ENCODE measurements around the gene MAN1A2.
"Not testable (repeated sequence)": the region's sequence is repeated elsewhere in the genome, so short reads cannot be mapped to it uniquely, and the experiment has no call there.

Gene MAN1A2

DNA sequence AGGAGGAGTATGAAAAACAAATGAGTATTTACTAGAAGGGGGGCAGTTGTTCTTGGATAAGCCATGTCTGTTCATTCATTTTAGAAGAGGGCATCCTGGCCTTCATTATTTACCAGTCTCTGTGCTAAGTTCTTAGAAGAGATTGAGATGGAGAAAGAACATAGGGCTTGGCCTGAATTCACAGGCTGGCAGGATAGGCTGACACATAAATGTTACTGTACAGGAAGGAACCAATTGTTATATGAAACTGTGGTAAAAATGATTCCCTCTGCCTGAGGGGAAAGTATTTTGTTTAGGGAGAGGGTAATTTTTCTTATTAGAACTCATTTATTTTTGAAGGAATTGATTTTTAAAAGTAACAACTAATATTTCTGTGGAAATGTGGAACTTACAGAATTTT lies 99.5 kb downstream of the MAN1A2 start:
- Mint-ChIP-seq H3K36me3 (peaks cover 26% of the 10 kb centered on the region), H3K4me1 (no peaks in the 10 kb centered on the region), H3K27ac (no peak overlapping the region), H3K9me3 (no peaks in the 10 kb centered on the region), H3K4me3 (no peak overlapping the region), H3K27me3 (no peaks in the 10 kb centered on the region)
- CTCF ChIA-PET, result no interaction called here
- DNase-seq, result no peak

DNA sequence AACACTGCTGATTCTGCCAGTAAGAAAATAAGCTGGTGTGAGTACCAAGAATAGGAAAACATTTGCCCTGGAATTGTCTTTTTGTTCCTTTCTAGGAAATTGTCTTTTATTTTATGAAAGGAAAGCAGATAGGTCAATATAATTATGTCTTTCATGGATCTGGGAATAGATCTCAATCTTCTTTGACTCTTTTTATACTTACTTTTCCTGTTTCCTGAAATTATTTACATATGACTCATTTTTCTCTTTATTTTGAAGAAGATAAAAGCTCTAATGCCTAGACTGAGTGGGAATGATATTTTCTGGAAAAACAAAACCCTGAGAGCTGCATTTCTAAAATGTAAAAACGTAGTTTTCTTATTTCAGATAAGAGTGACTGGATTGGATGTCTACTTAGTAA lies 100.1 kb downstream of the MAN1A2 start:
- DNase-seq, result no peak

GRCh38 chr1:117473063-117473462 lies 105.8 kb downstream of the MAN1A2 start:
- DNase-seq, result no peak
- Mint-ChIP-seq H3K9me3 (no peaks in the 10 kb centered on the region), H3K36me3 (peaks cover 44% of the 10 kb centered on the region), H3K4me1 (no peaks in the 10 kb centered on the region), H3K27ac (no peak overlapping the region), H3K27me3 (no peaks in the 10 kb centered on the region), H3K4me3 (no peak overlapping the region)
- CTCF ChIA-PET, result no interaction called here

More for the DNA sequence above, 100.1 kb downstream of the MAN1A2 start:
- Mint-ChIP-seq H3K27me3 (no peaks in the 10 kb centered on the region), H3K4me3 (no peak overlapping the region), H3K36me3 (peaks cover 26% of the 10 kb centered on the region), H3K9me3 (no peaks in the 10 kb centered on the region), H3K27ac (no peak overlapping the region), H3K4me1 (no peaks in the 10 kb centered on the region)
- CTCF ChIA-PET, result no interaction called here

GRCh38 chr1:117475495-117475894 lies 108.2 kb downstream of the MAN1A2 start:
- H3K4me3 Mint-ChIP-seq, H3K27me3 Mint-ChIP-seq, H3K27ac Mint-ChIP-seq, H3K9me3 Mint-ChIP-seq, DNase-seq, CTCF ChIA-PET, H3K4me1 Mint-ChIP-seq: not testable (repeated sequence)
- H3K36me3 Mint-ChIP-seq, result peaks cover 44% of the 10 kb centered on the region

GRCh38 chr1:117479086-117479485 lies 111.8 kb downstream of the MAN1A2 start:
- H3K9me3 Mint-ChIP-seq, result peaks cover 2% of the 10 kb centered on the region
- H3K4me3 Mint-ChIP-seq, result no peak overlapping the region
- H3K27ac Mint-ChIP-seq, result no peak overlapping the region
- H3K27me3 Mint-ChIP-seq, result no peaks in the 10 kb centered on the region
- CTCF ChIA-PET, result no interaction called here
- no peak for DNase-seq
- H3K36me3 Mint-ChIP-seq, result peaks cover 55% of the 10 kb centered on the region
- no peaks in the 10 kb centered on the region for H3K4me1 Mint-ChIP-seq

DNA sequence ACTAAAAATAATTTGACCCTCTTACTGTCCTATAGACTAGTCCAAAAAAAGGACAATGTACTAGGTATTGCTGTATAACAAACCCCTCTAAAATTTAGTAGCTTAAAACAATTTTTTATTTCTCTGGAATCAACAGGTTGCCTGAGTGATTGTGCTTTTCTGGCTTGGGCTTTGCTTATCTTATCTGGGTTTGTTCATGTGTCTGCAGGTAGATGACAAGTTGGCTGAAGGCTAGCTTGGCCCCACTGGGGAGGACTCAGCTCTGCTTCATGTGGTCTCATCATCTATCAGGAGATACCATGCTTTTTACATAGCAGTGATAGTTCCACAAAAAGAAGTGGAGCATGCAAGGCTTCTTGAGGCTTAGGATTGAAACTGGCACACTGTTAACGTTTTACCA lies 114.2 kb downstream of the MAN1A2 start:
- no peaks in the 10 kb centered on the region for H3K4me1 Mint-ChIP-seq
- CTCF ChIA-PET, result no interaction called here

GRCh38 chr1:117493906-117494305 lies 126.7 kb downstream of the MAN1A2 start:
- no peak overlapping the region for H3K4me3 Mint-ChIP-seq
- no peaks in the 10 kb centered on the region for H3K9me3 Mint-ChIP-seq
- no peaks in the 10 kb centered on the region for H3K27me3 Mint-ChIP-seq
- H3K27ac Mint-ChIP-seq, result no peak overlapping the region
- DNase-seq, result no peak
- CTCF ChIA-PET, result no interaction called here
- peaks cover 3% of the 10 kb centered on the region for H3K36me3 Mint-ChIP-seq
- no peaks in the 10 kb centered on the region for H3K4me1 Mint-ChIP-seq

More for the DNA sequence above, 114.2 kb downstream of the MAN1A2 start:
- Mint-ChIP-seq H3K27ac (no peak overlapping the region), H3K4me3 (no peak overlapping the region), H3K27me3 (no peaks in the 10 kb centered on the region), H3K9me3 (peaks cover 2% of the 10 kb centered on the region), H3K36me3 (peaks cover 42% of the 10 kb centered on the region)
- no peak for DNase-seq

- no peak overlapping the region for H3K4me3 Mint-ChIP-seq
- no peak for DNase-seq
- H3K4me1 Mint-ChIP-seq, result no peaks in the 10 kb centered on the region
- peaks cover 5% of the 10 kb centered on the region for H3K36me3 Mint-ChIP-seq
- H3K27ac Mint-ChIP-seq, result no peak overlapping the region
- H3K27me3 Mint-ChIP-seq, result no peaks in the 10 kb centered on the region
- CTCF ChIA-PET, result no interaction called here
- no peaks in the 10 kb centered on the region for H3K9me3 Mint-ChIP-seq
Observed at GRCh38 chr1:117495068-117495467, 127.8 kb downstream of the MAN1A2 start.

GRCh38 chr1:117499071-117499470 lies 131.8 kb downstream of the MAN1A2 start:
- Mint-ChIP-seq H3K4me3 (no peak overlapping the region), H3K27ac (no peak overlapping the region), H3K36me3 (peaks cover 10% of the 10 kb centered on the region), H3K4me1 (no peaks in the 10 kb centered on the region), H3K27me3 (no peaks in the 10 kb centered on the region), H3K9me3 (no peaks in the 10 kb centered on the region)
- DNase-seq, result no peak
- CTCF ChIA-PET, result no interaction called here

GRCh38 chr1:117500584-117500983 lies 133.3 kb downstream of the MAN1A2 start:
- Mint-ChIP-seq H3K36me3 (peaks cover 14% of the 10 kb centered on the region), H3K4me3 (no peak overlapping the region), H3K27ac (no peak overlapping the region), H3K9me3 (no peaks in the 10 kb centered on the region), H3K4me1 (no peaks in the 10 kb centered on the region), H3K27me3 (no peaks in the 10 kb centered on the region)
- no peak for DNase-seq
- CTCF ChIA-PET, result no interaction called here

DNA sequence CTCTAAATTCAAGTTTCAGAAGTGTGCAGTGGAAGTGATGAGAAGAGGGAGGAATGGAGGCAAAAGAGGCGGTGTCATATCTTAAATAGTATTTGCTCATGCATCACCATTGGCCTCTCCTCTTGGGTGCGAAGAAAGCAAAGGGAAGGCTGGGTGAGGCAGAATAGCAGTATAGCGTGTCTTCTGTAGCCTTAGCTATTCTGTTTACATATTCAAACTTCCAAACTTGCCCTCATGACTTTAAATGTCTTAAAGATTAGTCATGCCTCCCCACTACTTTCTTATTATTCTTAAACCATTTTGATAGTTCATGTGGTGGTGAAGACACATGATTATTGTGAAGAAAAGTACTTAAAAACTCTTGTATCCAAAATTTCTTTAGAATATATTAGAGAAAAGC lies 134.0 kb downstream of the MAN1A2 start:
- no peaks in the 10 kb centered on the region for H3K9me3 Mint-ChIP-seq
- H3K27ac Mint-ChIP-seq, result no peak overlapping the region
- CTCF ChIA-PET, result no interaction called here
- H3K36me3 Mint-ChIP-seq, result peaks cover 14% of the 10 kb centered on the region
- H3K4me1 Mint-ChIP-seq, result no peaks in the 10 kb centered on the region
- H3K4me3 Mint-ChIP-seq, result no peak overlapping the region
- DNase-seq, result no peak
- H3K27me3 Mint-ChIP-seq, result no peaks in the 10 kb centered on the region

GRCh38 chr1:117511273-117511672 lies 144.0 kb downstream of the MAN1A2 start:
- no peaks in the 10 kb centered on the region for H3K9me3 Mint-ChIP-seq
- CTCF ChIA-PET, result interaction anchor here (2.9 to 4.6 kb wide), 3 partner anchors 243 to 385 kb away, joined by 18 to 56 read pairs (median 33); no protein-coding TSS in a partner anchor
- H3K4me1 Mint-ChIP-seq, result no peaks in the 10 kb centered on the region
- H3K36me3 Mint-ChIP-seq, result peaks cover 7% of the 10 kb centered on the region
- H3K27ac Mint-ChIP-seq, result no peak overlapping the region
- no peak overlapping the region for H3K4me3 Mint-ChIP-seq
- H3K27me3 Mint-ChIP-seq, result no peaks in the 10 kb centered on the region
- DNase-seq, result no peak

GRCh38 chr1:117512728-117513321 lies 145.6 kb downstream of the MAN1A2 start:
- Mint-ChIP-seq H3K27me3 (no peaks in the 10 kb centered on the region), H3K4me3 (no peak overlapping the region)
- CTCF ChIA-PET, result interaction anchor here (0.6 to 4.6 kb wide), 12 partner anchors 9 to 711 kb away, joined by 3 to 56 read pairs (median 5); no protein-coding TSS in a partner anchor

GRCh38 chr1:117523111-117523510 lies 155.9 kb downstream of the MAN1A2 start:
- Mint-ChIP-seq H3K27me3 (no peaks in the 10 kb centered on the region), H3K27ac (no peak overlapping the region), H3K36me3 (peaks cover 7% of the 10 kb centered on the region), H3K9me3 (no peaks in the 10 kb centered on the region), H3K4me1 (peaks cover 17% of the 10 kb centered on the region), H3K4me3 (no peak overlapping the region)
- CTCF ChIA-PET, result interaction anchor here (1.9 kb wide), 1 partner anchor 11 kb away, joined by 6 read pairs; no protein-coding TSS in a partner anchor
- no peak for DNase-seq

More at GRCh38 chr1:117512728-117513321, 145.6 kb downstream of the MAN1A2 start:
- H3K9me3 Mint-ChIP-seq, result no peaks in the 10 kb centered on the region
- no peak for DNase-seq
- H3K27ac Mint-ChIP-seq, result no peak overlapping the region
- no peaks in the 10 kb centered on the region for H3K4me1 Mint-ChIP-seq
- peaks cover 12% of the 10 kb centered on the region for H3K36me3 Mint-ChIP-seq

DNA sequence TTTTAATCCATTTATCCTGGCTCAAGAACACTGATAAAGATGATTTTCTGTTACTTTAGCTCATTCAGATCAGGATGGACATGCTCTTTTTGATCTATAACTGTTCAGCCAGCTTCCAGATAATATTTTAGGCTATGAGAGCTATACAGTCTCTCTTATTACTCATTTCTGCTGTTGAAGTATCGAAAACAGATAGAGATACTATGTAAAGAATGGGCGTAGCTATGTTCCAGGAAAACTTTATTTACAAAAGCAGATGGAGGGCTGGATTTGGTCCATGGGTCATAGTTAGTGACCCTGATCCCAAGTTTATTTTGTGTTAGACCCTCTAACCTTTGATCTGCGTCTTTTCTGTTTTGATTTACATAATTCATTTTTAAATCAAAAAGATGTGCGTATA lies 159.8 kb downstream of the MAN1A2 start:
- Mint-ChIP-seq H3K4me1 (no peaks in the 10 kb centered on the region), H3K27me3 (no peaks in the 10 kb centered on the region), H3K4me3 (no peak overlapping the region), H3K27ac (no peak overlapping the region), H3K36me3 (peaks cover 8% of the 10 kb centered on the region), H3K9me3 (no peaks in the 10 kb centered on the region)
- no peak for DNase-seq
- CTCF ChIA-PET, result interaction anchor here (0.6 to 1.7 kb wide), 3 partner anchors 8 to 232 kb away, joined by 3 to 6 read pairs (median 3); no protein-coding TSS in a partner anchor
